Gastrocnemius medialis (tissue), 4 donors: ENCODE measurements around the gene STAG1.

ENCODE experiments used
- CTCF ChIP-seq, 5 experiments: fragments of 450-650 bp in 3 of 5; fragments of 200-600 bp in 2 of 5; sonication (generic) in 2 of 5; IDR thresholded peaks in 4 of 5; conservative IDR thresholded peaks in 1 of 5; 1 replicate in 4 of 5; 2 replicates in 1 of 5; pipeline ENCODE4 v1.5.1; 2016 to 2019; ENCODE audit warnings: antibody characterized with exemption in 5 of 5, mild to moderate bottlenecking in 3 of 5, moderate library complexity in 3 of 5
- POLR2A ChIP-seq, 2 donors: fragments of 450-650 bp; IDR thresholded peaks; one replicate each; pipeline ENCODE4 v1.6.1; 2017; ENCODE audit warnings: antibody characterized with exemption in 2 of 2, mild to moderate bottlenecking in 2 of 2, moderate library complexity in 2 of 2

GRCh38 chr3:136351905-136352304 lies 400.3 kb downstream of the STAG1 start:
- no peak for TF ChIP-seq POLR2A (IDR thresholded peaks at IDR 0.05)
- TF ChIP-seq CTCF (IDR thresholded peaks at IDR 0.05 in 4 of 5, conservative IDR thresholded peaks at IDR 0.05 in 1 of 5), result peak in 1 of 5 experiments; percentile 24
